HT1080 (cell line): ENCODE results near the gene E4F1. TPM values are rescaled to one million over a fixed set of nuclear protein-coding genes. Genes with fewer than 3 reads are reported as not detected.

Experiments
- DNase-seq: peaks from one replicate; pipeline ENCODE4 v3.0.0-alpha.2; 2015; ENCODE audit warnings: low read depth
- total RNA-seq: library from RNA; depleted of rRNA; stranded (reverse); fragments of >200 nt; shearing (Covaris generic); gene quantifications from 2 replicates; pipeline ENCODE4 v1.2.3, GENCODE V29; 2014

The E4F1 gene
- total RNA-seq, 1 experiment from 2014 or later = 37.4 TPM

DNA sequence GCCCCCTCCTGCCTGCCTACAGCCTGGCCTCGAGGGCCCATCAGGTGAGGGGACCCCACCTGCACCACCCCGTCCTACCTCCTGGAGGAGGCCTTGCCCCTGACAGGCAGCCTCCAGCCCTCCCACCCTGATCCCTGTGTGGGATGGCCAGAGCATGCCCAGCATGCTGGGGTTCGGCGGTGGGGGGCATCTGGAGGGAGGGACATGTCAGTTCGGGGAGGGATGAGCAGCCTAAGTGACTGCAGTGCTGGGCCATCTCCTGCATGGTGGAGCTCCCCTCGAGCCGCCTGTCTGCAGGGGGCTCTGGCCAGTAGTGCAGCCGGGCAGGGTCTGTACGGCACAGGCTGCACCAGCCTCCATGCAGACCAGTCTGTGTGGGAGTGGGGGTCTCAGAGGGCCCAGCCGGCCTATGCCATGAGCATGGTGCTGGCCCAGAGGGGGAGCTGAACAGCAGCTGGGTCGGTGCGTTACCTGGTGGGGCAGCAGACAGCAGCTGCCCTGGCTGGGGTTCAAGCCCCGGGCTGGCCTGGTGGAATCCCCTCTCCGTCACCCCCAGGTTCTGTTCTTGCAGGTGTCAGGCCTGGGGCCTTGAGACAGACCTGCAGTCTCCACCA is 48.6 kb downstream of the E4F1 start:
- no peak for DNase-seq

DNA sequence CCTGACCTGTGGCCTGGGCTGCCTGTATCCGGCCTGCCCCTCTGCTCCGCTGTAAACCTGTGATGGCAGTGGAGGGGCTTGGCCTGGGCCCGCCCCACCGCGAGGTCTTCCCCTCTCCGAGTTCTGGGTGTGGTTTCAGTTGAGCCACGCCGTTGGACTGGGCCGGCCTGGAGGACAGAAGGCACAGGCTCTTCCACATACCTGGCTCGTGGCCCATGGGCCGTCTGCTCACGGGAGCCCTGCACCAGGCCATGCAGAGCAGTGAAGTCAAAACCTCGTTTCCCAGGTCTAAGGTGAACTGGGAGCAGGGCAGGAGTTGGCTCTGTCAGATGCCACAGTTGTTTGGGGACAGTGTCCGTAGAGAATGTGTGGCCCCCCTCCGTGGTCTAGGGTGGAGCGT is 50.1 kb downstream of the E4F1 start:
- DNase-seq = no peak

DNA sequence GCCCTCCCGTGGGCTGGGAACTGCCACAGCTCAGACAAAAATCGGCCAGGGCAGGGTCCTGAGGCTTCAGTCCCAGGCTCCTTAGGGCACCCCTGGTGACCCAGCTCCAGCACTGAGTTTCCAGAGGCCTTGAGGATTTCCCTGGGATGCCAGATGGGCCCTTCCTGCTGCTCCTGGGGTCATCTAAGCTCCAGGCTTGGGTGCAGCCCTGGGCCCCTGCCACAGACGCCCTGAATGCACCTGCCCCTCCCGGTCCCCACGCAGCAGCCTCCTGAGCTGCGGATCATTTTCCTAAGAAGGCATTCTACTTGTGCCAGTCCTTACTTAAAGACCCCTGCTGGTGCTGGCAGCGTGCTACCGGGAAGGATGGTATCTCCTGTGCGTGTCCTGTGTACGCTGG is 50.5 kb downstream of the E4F1 start:
- no peak for DNase-seq

DNA sequence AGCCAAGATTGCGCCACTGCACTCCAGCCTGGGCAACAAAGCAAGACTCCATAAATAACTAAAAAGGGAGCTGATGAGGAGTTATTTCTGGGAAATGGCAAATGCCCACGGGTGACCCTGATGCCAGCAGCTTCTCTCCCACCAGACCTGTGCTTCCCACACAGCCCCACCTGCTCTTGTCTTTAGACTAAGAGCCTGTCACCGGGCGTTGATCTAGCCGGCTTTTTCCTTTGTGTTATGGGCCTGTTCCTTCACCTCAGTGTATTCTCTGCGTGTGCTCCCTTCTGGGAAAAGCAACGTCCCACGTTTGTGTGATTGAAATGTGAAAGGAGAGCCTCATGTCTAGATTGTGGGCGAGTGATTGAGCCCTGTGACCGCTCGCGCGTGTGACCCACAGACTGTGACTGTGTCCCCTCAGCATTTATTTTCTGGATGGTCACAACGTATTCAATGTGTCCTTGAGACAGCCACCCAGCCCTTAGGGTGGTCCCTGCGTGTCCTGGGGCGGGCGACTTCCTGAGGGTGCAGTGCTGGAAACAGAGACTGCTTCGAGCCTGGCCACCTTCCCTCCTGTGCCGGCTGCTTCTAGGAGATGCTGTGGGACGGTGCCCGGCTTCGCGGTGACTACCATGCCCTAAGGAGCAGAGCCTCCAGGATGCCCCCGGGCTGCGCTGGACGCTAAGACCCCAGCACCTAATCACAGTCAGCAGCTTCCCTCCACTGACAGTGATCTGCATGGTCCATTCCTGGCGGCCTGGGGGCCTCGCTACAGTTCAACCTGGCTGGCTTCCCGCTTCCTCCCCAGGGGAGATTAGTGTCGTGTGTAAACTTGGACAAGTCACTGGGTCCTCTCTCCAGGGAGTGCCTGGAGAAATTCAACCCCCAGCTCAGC is 52.3 kb downstream of the E4F1 start:
- no peak for DNase-seq

GRCh38 chr16:2276368-2277195 is 53.2 kb downstream of the E4F1 start:
- no peak for DNase-seq

- DNase-seq = no peak
These were observed 54.3 kb downstream of the E4F1 start for GRCh38 chr16:2277466-2278271.

DNA sequence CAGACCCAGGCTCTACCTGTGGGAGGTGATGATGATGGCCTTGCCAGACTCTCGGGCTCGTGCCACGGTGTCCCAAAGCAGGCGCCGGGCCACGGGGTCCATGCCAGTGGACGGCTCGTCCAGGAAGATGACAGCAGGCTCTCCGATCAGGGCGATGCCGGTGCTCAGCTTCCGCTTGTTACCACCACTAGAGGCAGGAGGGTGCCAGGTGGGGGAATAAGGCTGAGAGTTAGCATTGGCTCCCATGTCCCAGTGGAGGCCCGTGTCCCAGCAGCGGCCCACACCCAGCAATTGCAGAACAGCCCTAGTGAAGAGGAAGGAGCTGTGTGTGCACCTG is 54.8 kb downstream of the E4F1 start:
- no peak for DNase-seq

DNA sequence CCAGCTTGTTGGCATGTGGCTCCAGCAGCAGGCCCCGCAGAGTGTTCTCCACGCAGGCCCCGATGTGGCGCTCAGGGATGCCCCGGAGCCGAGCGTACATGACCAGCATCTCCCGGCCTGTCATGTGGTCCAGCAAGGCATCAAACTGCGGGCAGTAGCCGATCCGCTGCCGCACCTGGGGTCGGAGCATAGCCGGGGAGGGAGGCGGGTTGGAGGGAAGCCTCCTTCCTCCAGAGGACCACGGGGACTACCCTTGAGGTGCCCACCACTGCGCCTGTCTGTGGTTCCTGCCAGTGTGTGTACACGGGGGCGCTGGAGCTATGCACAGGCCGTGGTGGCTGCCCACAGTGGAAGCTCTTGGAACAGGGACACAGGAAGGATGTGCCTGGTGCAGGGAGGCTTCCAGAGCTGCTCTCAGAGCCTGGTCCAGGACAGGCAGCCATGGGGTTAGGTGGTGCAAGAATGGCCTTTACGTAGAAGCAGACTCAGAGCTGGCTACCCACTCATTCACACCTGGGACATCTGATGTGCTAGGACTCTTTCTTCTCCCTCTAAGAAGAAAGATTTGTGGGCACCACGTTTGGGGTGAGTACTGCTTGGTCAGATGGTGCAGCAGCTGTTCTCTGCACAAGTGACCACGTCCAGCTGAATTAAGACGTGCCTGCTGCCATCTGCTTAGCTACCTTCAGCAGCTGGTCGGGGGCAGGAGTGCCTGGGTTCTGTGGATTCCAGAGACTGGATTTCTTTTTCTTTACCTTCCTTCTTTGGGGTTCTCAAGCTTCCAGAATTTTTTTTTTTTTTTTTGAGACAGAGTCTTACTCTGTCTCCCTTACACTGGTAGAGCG is 55.8 kb downstream of the E4F1 start:
- no peak for DNase-seq

DNA sequence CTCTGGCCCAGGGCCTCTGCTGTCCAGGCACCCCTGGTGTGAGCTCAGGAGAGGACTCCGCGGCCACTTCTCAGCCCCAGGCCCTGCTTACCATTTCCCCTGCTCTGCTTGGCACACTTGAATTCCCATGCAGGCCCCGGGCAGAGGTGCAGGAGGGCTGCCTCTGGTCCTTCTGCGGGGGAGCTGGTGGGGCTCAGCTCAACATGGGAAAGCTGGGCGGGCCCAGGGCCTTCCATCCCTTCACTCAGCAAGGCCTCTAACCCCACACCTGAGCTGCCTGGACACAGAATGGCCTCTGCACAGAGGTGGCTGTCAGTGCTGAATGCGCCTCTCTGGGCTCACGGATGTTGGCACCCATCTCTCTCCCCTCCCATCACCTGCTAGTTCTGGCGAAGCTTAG is 57.1 kb downstream of the E4F1 start:
- DNase-seq = no peak

- no peak for DNase-seq
These were observed 57.7 kb downstream of the E4F1 start for GRCh38 chr16:2280981-2281542.

GRCh38 chr16:2282262-2282661 is 58.9 kb downstream of the E4F1 start:
- DNase-seq = no peak

- DNase-seq = no peak
These were observed 59.6 kb downstream of the E4F1 start for GRCh38 chr16:2282866-2283555.

DNA sequence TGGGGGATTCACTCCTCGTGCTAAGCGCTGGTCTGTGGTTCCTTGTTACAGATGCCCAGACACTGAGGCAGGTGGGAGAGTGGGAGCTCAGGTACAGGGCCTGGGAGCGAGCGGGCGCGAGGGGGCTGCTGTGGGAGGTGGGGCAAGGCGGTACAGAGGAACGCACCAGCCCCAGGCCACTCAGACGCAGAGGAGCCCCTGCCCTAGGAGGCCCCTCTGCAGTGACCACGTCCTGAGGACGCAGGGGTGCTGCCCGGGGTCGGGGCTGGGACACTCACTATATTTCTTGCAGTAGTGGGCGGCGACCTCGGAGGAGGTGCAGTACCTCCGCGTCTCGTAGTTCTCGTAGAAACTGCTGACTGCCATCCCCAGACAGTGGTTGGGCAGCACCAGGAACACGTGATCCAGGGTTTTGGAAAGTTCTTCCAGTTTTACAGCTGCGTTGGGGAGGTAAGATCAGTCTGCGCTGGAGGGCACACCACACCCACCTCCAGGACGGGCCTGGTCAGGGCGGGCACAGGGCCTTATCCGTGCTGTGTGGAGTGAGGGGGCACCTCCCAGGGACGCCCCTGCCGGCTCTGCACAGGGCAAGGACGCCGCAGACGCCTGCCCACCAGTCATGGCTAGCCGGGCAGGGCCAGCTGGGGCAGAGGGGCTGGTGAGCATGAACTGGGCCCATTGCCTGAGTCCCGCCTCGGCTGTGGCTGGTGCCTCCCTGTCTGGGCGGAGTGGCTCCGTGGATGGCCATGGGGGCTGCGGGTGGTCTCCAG is 60.8 kb downstream of the E4F1 start:
- DNase-seq = no peak

DNA sequence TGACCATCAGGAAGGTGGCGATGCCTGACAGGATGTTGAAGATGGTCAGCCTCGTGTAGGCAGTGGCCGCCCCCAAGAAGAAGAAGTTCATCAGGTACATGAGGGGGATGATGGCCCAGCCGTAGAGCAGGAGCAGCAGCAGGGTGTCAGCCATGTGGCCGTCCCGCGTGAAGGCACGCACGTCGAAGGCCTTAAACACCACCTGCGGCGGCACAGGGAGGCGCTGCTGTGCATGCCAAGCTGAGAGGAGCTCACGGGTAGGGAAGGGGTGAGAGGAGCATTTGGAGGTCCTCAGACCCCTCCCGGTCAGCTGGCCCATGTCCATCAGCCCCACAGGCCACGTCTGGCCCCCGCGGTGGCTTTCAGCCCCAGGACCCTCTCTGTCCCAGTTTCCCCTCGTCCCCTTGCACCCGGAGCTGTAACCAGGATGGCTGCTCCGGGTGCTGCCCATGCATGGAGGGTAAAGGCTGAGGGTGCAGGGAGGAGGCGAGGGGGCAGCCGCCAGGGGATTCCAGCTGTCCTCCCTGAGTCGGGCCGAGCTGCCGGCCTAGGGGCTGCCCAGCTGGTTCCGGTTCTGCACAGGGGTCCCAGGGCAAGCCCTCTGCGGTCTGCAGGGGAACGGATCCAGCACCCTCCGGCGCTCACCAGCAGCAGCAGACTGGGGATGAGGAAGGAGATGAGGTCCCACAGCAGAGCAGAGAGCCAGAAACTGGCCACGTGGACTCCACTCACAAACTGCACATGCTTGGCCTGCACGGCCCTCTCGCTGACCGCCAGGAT is 61.6 kb downstream of the E4F1 start:
- no peak for DNase-seq
